GM12864 (cell line): ENCODE results near the gene UQCRQ.

Experiments
- DNase-seq: peaks from one replicate; pipeline ENCODE4 v3.0.0-alpha.2; 2011; ENCODE audit warnings: low read depth
- H3K4me3 ChIP-seq: 2 replicates; pipeline ENCODE4 v1.5.1; 2011; ENCODE audit warnings: mild to moderate bottlenecking, low read depth, low read length, control low read depth
- CTCF ChIP-seq: IDR thresholded peaks from 2 replicates; pipeline ENCODE4 v1.5.1; 2011; ENCODE audit warnings: low read depth, mild to moderate bottlenecking, moderate library complexity, low read length, control low read depth, inconsistent platforms; ENCODE audit errors: missing control alignments

UQCRQ gene

DNA sequence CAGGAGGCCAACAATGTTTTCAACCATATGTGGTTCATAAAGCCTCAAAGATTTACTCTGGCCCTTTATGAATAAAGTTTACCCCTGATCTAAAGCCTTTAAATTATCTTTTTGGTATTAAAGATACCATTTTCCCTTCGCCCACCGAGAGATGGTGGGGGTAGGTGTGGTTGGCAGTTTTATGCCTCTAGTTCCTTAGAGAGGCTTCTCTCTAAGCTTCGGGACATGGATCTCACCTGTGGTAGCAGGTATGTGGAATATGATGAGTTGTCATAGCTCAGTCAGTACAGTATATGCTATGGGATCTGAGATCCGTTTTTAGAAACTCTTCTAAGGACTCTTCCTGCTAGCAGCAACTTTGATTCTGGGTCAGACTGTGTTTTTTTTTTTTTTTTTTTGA is 2.3 kb downstream of the UQCRQ start:
- H3K4me3 ChIP-seq, result no peak overlapping the region
- TF ChIP-seq CTCF, result no peak
- no peak for DNase-seq

DNA sequence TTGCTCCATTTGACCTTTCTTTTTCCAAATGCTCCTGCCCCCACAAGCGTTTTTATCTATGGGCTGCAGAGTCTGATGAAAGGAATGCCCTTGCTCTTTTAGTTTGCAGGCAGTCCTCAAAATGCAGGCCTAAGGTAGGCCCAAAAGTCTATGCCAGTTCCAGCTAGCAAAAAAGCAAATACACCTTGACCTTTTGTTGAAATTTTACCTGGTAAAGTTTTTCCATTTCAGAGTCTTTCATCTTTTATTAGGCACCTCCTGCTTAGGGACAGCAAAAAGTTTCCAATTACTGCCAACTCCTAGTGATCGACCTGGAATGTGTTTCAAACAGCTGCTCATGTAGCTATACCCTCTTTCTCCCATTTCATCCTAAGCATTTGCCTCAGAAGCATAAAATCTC is 4.4 kb downstream of the UQCRQ start:
- no peak overlapping the region for H3K4me3 ChIP-seq
- no peak for DNase-seq
- no peak for TF ChIP-seq CTCF

- no peak for DNase-seq
- no peak overlapping the region for H3K4me3 ChIP-seq
- TF ChIP-seq CTCF, result no peak
Measured at GRCh38 chr5:132871459-132872284, 5.2 kb downstream of the UQCRQ start.

DNA sequence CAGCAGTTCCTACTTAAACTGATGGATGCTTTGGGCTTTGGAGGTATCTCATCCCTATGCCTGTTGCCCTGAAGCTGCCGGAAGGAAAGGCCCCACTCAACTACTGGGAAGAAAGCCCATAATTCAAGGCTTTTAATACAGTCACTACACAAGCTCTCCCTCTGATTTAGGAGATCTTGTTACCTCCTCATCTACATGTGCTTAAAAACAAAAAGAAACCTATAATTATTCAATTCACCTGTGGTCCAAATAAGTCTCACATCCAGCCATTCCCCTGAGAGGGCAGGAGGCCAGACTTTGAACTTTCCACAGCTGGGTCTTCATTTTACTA is 6.3 kb downstream of the UQCRQ start:
- no peak overlapping the region for H3K4me3 ChIP-seq
- no peak for TF ChIP-seq CTCF
- DNase-seq, result no peak

DNA sequence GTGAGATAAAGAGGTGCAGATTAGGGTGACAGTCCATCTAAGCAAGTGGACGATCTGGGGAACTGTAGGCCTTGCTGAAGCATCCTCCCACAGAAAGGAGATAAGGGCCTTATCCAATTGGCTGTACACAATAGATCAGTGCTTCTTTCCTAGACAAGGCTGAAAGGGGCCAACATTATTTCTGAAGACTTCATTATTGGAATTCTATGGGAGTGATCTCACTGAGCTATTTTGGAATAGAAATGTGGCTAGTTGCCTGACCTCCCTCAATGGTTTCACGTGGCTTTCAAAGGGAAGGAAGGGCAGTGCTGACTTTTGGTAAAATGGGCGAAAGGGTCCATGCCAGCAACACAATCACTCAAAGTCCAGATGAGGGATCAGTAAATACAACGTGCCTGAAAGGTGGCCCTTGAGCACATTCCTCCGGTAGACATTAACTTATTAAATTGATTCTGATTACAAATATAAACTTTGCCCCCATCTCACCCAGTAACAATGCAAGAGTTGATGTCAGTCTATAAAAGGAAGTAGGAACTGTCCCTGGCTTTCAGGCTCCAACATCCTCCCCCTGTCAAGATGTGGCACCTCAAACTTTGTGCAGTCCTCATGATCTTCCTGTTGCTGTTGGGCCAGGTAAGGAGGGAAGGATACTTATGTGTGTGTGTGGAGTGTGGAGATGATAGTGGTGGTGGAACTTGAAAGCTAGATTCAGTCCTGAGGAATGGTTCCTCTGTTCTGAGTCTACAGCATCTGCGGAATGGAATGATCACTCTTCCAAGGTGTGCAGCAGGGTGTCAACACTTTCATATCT is 6.9 kb downstream of the UQCRQ start, which contains the start of gene LEAP2:
LEAP2 (plus strand) TSS at position 550 of the 811 bp plus-strand sequence; CDS start at position 577, 27 bp downstream.
- H3K4me3 ChIP-seq, result no peak within 1 kb of the TSS
- no peak for DNase-seq
- no peak for TF ChIP-seq CTCF

GRCh38 chr5:132873930-132874271 is 7.5 kb downstream of the UQCRQ start:
- no peak for DNase-seq
- no peak overlapping the region for H3K4me3 ChIP-seq
- no peak for TF ChIP-seq CTCF
